K562 (cell line): ENCODE measurements around the gene LRRC26. TPM values are rescaled to one million over a fixed set of nuclear protein-coding genes. Genes with fewer than 3 reads are reported as not detected.
"Not testable (repeated sequence)": the region's sequence is repeated elsewhere in the genome, so short reads cannot be mapped to it uniquely, and the experiment has no call there.

Source experiments
- ATAC-seq: fragments of 200-7000 bp; cut with Tn5 transposase; 3 replicates; pipeline ENCODE4 v1.9.1; 2020; ENCODE audit warnings: moderate library complexity
- BruUV-seq: library from RNA; stranded (reverse); fragments of 400-500 nt; replicated peaks from 2 replicates; lab custom pipeline; 2021; lab: Mats Ljungman, UMichigan
- CTCF ChIA-PET: fragments of 300-600 bp; formaldehyde crosslinking; extraction: SDS; loops from one replicate; lab custom pipeline; 2021; ENCODE audit warnings: low intra/inter-chr PET ratio; lab: Yijun Ruan, JAX
- POLR2A ChIA-PET: fragments of 300-600, 350-650 bp; sonication (Branson Sonifier 250); formaldehyde crosslinking; extraction: SDS; loops from one replicate; lab custom pipeline; 2021; ENCODE audit warnings: antibody characterized with exemption, inconsistent platforms; lab: Yijun Ruan, JAX
- DNase-seq, 4 experiments: peaks; one replicate each; pipeline versions ENCODE4 v3.0.0 to v3.0.0-alpha.2; 2011 to 2018; ENCODE audit warnings: low spot score in 3 of 4, mixed read lengths in 3 of 4; ENCODE audit errors: extremely low read depth in 1 of 4
- FAIRE-seq: peaks from 2 replicates; lab custom pipeline; 2011; peaks lifted over from hg19 to GRCh38; lab: Jason Lieb, UNC
- H2AFZ ChIP-seq: 2 replicates; pipeline ENCODE4 v1.6.0; 2011; ENCODE audit warnings: low read depth, low read length, control low read depth, inconsistent platforms
- H3K27ac ChIP-seq: fragments of 200-600 bp; 3 replicates; pipeline ENCODE4 v1.8.0; 2011; ENCODE audit warnings: low read depth, mild to moderate bottlenecking, control low read depth, inconsistent platforms, low read length, moderate library complexity, mixed read lengths; ENCODE audit errors: extremely low read depth
- H3K27me3 ChIP-seq, 2 experiments: fragments of 300-600 bp in 1 of 2; 2 replicates in 1 of 2; 3 replicates in 1 of 2; pipeline versions ENCODE4 v1.6.0 to v1.8.0; 2011; ENCODE audit warnings: inconsistent platforms in 2 of 2, low read length in 2 of 2, mild to moderate bottlenecking in 1 of 2, mixed read lengths in 1 of 2, moderate library complexity in 1 of 2; ENCODE audit not compliant: control insufficient read depth in 2 of 2, insufficient read depth in 2 of 2
- H3K36me3 ChIP-seq: fragments of 300-600 bp; 3 replicates; pipeline ENCODE4 v1.8.0; 2011; ENCODE audit warnings: mild to moderate bottlenecking, low read length, inconsistent platforms; ENCODE audit not compliant: control insufficient read depth, insufficient read depth
- H3K4me1 ChIP-seq, 2 experiments: fragments of 200-600 bp in 1 of 2; replicated peaks in 1 of 2; 2 replicates in 1 of 2; 3 replicates in 1 of 2; pipeline versions ENCODE4 v1.5.1 to v1.8.0; 2011; ENCODE audit warnings: inconsistent platforms in 2 of 2, low read length in 2 of 2, mild to moderate bottlenecking in 1 of 2, mixed read lengths in 1 of 2, moderate library complexity in 1 of 2; ENCODE audit not compliant: control insufficient read depth in 2 of 2, insufficient read depth in 2 of 2
- H3K4me2 ChIP-seq: 2 replicates; pipeline ENCODE4 v1.6.1; 2011; ENCODE audit warnings: low read length, control low read depth, inconsistent platforms, mixed read lengths; ENCODE audit not compliant: insufficient read depth
- H3K4me3 ChIP-seq: fragments of 200-600 bp; sonication (generic), shearing (Covaris generic); 2 replicates; pipeline ENCODE4 v1.5.1; 2016; ENCODE audit warnings: control low read depth, inconsistent platforms
- H3K79me2 ChIP-seq: fragments of 200-600 bp; 3 replicates; pipeline ENCODE4 v1.8.0; 2011; ENCODE audit warnings: low read length, inconsistent platforms; ENCODE audit not compliant: control insufficient read depth, insufficient read depth
- H3K9ac ChIP-seq, 2 experiments: 2 replicates each; pipeline versions ENCODE4 v1.6.0 to v1.6.1; 2011; ENCODE audit warnings: low read depth in 2 of 2, low read length in 2 of 2, control low read depth in 1 of 2, inconsistent platforms in 1 of 2, mild to moderate bottlenecking in 1 of 2, mixed read lengths in 1 of 2; ENCODE audit not compliant: insufficient read depth in 1 of 2
- H3K9me1 ChIP-seq: one replicate; pipeline ENCODE4 v1.6.0; 2011; ENCODE audit warnings: inconsistent platforms, mild to moderate bottlenecking, low read length, moderate library complexity; ENCODE audit not compliant: control insufficient read depth, insufficient read depth
- H3K9me3 ChIP-seq: replicated peaks from 2 replicates; pipeline ENCODE4 v1.5.1; 2011; ENCODE audit warnings: low read depth, low read length, inconsistent platforms; ENCODE audit not compliant: control insufficient read depth, insufficient read depth
- H4K20me1 ChIP-seq: replicated peaks from 2 replicates; pipeline ENCODE4 v1.6.1; 2011; ENCODE audit warnings: low read length, inconsistent platforms, mixed read lengths; ENCODE audit not compliant: control insufficient read depth, insufficient read depth
- HES1 ChIP-seq: fragments of 450-650 bp; IDR thresholded peaks from 2 replicates; pipeline ENCODE4 v1.6.1; 2016; ENCODE audit warnings: low read depth, mild to moderate bottlenecking, moderate library complexity
- KAT7 ChIP-seq: sonication (generic); formaldehyde crosslinking; IDR thresholded peaks from 2 replicates; pipeline ENCODE4 v1.8.0; 2022; ENCODE audit warnings: missing genetic modification reagents, mild to moderate bottlenecking, borderline replicate concordance
- ZNF121 ChIP-seq: sonication (generic); formaldehyde crosslinking; conservative IDR thresholded peaks from 2 replicates; pipeline ENCODE4 v1.8.0; 2022; ENCODE audit warnings: missing genetic modification reagents
- WGBS: fragments of 100-300 bp; shearing (Covaris generic); methylation state at CpG from one replicate; pipeline ENCODE4 v1.1.6; 2016; ENCODE audit warnings: low coverage, mixed read lengths; ENCODE audit not compliant: insufficient coverage; ENCODE audit errors: missing lambda C conversion rate; 5-methylcytosine and 5-hydroxymethylcytosine counted together
- in situ Hi-C: fragments of 300-500 bp; cut with MboI; formaldehyde crosslinking; loops from 4 replicates; pipeline ENCODE4 v1.15.0; 2018; ENCODE audit warnings: inconsistent platforms, mixed read lengths
- intact Hi-C: fragments of 100-400 bp; cut with micrococcal nuclease; formaldehyde crosslinking; loops from 2 replicates; pipeline ENCODE4 v1.14.2; 2022
- polyA plus RNA-seq, 8 experiments: library from polyadenylated mRNA; depleted of rRNA in 4 of 8; stranded (reverse) in 5 of 8; unstranded in 3 of 8; fragments of >200 nt; fragmentation: Nextera tagmentation in 2 of 8; fragmentation: Illumina TruSeq in 1 of 8; extraction: Ambion mirVana in 2 of 8; extraction: Trizol in 1 of 8; gene quantifications; 2 replicates each; pipeline versions ENCODE4 v1.2.1 to v1.2.3, GENCODE V29; 2011 to 2014; ENCODE audit warnings: inconsistent platforms in 1 of 8, missing spikeins in 1 of 8
- total RNA-seq, 7 experiments: library from RNA; depleted of rRNA in 6 of 7; stranded (reverse); fragments of >200 nt in 6 of 7; fragmentation: Illumina TruSeq in 2 of 7; extraction: Trizol in 2 of 7; gene quantifications; 2 replicates each; pipeline versions ENCODE4 v1.2.1 to v1.2.3, GENCODE V29; 2011 to 2021; ENCODE audit warnings: low replicate concordance in 1 of 7

The LRRC26 gene
- total and polyA plus RNA-seq, 9 of the 15 experiments (the other 6 are each of a cell fraction or from before 2014, with no cell fraction given): not detected

- Histone ChIP-seq H3K4me1 (peaks cover 20 to 42% of the 10 kb centered on the region in 2 experiments), H3K4me3 (peak overlapping the region; percentile 91), H3K27me3 (no peaks in the 10 kb centered on the region), H3K9ac (peak overlapping the region; percentile 84 to 89; a peak in 3 of 4 replicates), H3K9me1 (no peaks in the 10 kb centered on the region), H2AFZ (no peak overlapping the region), H3K9me3 (no peaks in the 10 kb centered on the region)
- POLR2A ChIA-PET: interaction anchor here (0.6 to 1.4 kb wide), 4 partner anchors 20 to 114 kb away, joined by 3 read pairs; partner anchors contain the start of gene TUBB4B
- no TSS peak for BruUV-seq
- WGBS: 34% methylated on average over 3 of the region's 3 CpGs
- in situ Hi-C loops: loop anchor here (5.0 kb wide), 1 partner anchor 101 kb away; the partner anchor contains the start of genes CYSRT1 and RNF224
- 0 out of 2 replicates have a peak, but pooled peaks have one; percentile 47 for TF ChIP-seq KAT7 (CRISPR knock-in tag)
- TF ChIP-seq HES1: no peak
- TF ChIP-seq, all 486 proteins: peak for 1
- CTCF ChIA-PET: no interaction called here
- intact Hi-C loops: no loop called here
- peaks cover 35% of the 10 kb centered on the region for H3K79me2 ChIP-seq
- DNase-seq (no peak), ATAC-seq (no peak), FAIRE-seq (peak; percentile 69)
- peaks cover 2% of the 10 kb centered on the region; the same call in 1 of the 3 replicates for H3K36me3 ChIP-seq
- no peaks in the 10 kb centered on the region for H4K20me1 ChIP-seq
- peak overlapping the region; percentile 78; the same call in 2 of the 3 replicates for H3K27ac ChIP-seq
- peak overlapping the region; percentile 100 for H3K4me2 ChIP-seq
These were observed 43.1 kb downstream of the LRRC26 start for GRCh38 chr9:137126786-137127185.

GRCh38 chr9:137123952-137124462, 45.8 kb downstream of the LRRC26 start:
- not testable (repeated sequence) for ATAC-seq, H3K27ac ChIP-seq
- peaks cover 29% of the 10 kb centered on the region for H3K79me2 ChIP-seq

More at GRCh38 chr9:137123952-137124462, 45.8 kb downstream of the LRRC26 start:
- TF ChIP-seq ZNF121 (CRISPR knock-in tag): peak; percentile 65
- H4K20me1 ChIP-seq, H2AFZ ChIP-seq, BruUV-seq, H3K9me1 ChIP-seq, intact Hi-C loops, CTCF ChIA-PET, H3K4me3 ChIP-seq, H3K27me3 ChIP-seq, in situ Hi-C loops, DNase-seq, H3K4me2 ChIP-seq, H3K36me3 ChIP-seq, FAIRE-seq, H3K9ac ChIP-seq, H3K9me3 ChIP-seq: not testable (repeated sequence)
- POLR2A ChIA-PET: interaction anchor here (1.5 kb wide), 1 partner anchor 33 kb away, joined by 4 read pairs; no protein-coding TSS in a partner anchor
- 88% methylated on average over 5 of the region's 5 CpGs for WGBS
- H3K4me1 ChIP-seq: peaks cover 20 to 26% of the 10 kb centered on the region in 2 experiments
